Putamen (tissue), 1 donor: Measurements from ENCODE around the gene PUS1.

Experiments used
- DNase-seq: peaks from one replicate; pipeline ENCODE4 v3.0.0-alpha.2; 2016; ENCODE audit warnings: low spot score

PUS1 gene

DNA sequence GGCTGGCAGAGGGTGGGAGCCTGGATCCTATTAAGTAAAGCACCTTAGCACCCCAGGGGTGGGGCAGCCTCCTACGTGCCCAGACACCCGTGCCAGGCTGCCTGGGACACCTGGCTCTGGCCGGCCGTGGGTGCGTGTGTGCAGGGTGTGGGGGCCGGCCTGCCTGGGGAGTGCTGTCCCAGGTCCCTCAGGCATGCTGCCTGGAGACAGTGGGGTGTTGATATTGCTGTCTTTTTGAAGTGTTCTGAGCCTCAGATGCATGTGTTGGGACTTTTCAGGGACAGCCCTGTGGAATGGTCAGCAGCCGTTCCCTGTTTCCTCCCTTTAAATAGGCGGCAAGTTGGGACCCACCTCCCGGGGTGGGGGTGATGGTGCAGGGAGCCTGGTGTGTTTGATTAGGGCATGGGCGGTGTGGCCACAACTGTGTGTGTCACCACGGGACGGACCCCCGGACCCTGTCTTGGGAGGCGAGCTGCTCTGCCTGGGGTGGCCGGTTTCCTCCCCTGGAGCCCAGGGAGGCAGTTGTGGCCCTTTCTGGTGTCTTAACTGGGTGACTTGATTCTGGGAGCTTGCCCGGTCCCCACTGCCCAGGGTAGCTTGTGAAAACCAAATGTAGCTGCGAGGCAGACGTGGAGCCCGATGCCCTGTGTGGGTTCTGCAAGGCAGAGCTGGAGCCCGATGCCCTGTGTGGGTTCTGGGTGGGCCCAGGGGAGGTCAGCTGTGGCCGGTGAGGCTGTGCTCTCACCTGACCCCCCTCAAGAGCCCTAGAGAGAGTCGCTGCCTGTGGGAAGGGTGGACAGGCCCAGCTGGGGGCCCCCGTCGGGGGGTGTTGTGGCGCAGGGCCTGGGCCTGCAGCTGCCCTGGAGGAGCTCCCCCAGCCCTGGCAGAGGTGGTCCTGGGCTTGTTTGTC is 26.5 kb upstream of the PUS1 start:
- no peak for DNase-seq

DNA sequence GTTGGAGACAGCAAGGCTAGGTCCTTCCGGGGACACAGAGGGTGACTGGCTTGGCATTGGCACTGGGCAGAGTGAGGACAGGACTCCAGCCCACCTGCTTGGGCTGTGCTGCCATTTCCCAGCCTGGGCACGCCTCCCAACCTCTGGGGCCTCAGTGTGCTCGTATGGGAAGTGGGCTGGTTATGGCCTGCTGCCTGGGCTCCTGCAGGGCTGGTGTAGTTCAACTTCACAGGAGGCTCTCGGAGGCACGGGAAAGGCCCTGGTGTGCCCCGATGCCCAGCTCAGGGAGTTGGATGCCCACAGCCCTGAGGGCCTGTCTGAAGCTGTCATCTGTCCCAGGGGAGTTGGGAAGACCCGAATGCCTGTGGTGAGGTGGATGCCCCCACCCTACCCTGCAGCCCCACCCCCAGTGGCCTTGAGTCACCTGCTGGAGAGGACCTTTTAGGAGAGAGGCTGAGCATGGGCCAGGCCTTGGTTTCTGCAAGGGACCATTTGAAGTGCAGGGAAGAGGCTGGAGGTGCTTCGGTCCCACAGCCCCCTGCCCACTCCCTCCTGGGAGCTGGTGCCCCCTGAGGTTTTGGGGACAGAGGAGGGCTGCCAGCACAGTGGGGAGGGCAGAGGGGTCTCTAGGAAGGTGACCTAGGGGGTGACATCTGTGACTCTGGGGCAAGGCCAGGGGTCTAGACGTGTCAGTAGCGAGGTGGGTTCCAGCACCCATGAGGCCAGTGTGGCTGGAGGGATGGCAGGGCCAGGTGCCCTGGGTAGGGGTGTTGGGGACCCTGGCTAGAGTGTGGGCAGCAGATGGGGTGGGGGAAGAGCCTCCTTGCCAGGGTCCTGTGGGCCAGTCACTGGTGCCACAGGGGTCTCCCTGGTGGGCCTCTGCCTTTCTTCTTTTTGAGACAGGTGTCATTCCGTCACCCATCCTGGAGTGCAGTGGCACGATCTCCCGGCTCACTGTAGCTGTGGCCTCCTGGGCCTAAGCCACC is 25.5 kb upstream of the PUS1 start:
- no peak for DNase-seq

DNA sequence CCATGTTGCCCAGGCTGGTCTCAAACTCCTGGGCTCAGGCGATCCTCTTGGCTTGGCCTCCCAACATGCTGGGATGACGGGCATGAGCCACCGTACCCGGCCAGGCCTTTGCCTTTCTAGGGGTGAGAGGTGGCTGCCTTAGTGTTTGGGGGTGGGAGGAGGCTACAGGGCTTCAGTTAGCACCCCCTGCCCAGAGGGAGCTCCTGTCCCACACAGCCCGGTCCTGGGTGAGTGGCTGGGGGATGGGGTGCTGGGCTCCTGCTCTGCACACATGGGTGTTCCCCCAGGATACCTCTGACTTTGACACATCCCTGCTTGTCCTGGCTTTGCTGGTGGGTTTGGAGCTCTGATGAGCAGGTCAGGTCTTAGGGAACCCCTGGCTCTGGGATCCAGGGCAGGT is 24.7 kb upstream of the PUS1 start:
- DNase-seq: no peak

DNA sequence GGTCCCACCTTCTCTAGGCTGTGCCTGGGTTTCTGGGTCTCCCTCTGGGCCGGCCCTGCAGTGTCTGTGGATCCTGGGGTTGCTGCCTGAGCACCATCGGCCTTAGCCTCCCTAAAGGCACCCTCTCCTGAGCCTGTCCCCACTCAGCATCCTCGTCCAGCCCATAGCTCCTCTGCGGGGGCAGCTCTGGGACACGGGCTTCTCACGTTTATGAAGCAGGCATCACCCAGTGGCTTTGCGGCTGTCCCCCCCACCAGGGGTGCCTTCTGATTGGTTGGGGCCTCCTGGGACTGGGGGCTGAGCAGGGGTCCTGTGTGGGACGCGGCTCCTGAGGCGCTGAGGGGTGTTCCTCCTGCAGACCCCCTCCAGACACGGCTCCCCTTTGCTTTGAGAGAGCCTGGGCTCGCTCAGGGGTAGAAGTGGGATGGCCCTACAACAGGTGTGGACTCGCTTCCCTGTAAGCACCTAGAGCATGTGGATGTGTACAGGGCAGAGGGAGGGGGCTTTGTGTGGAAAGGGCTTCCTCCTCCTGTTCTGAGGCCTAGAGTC is 23.9 kb upstream of the PUS1 start:
- no peak for DNase-seq

DNA sequence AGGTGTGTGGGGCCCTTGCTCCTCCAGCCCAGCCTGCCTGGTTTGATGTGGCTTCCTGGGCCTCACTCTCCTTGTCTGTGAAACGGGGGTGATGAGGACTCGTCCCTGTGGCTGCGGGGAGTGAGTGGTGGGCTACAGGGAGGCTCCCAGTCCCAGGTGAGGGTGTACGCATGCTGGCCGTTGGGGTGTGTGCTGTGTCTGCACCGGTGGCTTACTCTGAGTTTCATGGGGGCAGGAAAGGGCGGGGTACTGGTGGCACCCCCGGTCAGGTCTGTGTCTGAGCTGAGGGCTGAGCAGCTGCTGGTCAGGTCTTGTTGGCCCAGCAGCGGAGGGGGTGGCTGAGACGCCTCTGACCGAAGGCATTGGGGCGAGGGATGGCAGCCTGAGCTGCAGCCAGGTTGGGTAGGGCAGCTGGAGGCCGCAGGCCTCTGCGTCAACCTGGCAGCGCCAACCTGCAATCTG is 23.4 kb upstream of the PUS1 start:
- no peak for DNase-seq

DNA sequence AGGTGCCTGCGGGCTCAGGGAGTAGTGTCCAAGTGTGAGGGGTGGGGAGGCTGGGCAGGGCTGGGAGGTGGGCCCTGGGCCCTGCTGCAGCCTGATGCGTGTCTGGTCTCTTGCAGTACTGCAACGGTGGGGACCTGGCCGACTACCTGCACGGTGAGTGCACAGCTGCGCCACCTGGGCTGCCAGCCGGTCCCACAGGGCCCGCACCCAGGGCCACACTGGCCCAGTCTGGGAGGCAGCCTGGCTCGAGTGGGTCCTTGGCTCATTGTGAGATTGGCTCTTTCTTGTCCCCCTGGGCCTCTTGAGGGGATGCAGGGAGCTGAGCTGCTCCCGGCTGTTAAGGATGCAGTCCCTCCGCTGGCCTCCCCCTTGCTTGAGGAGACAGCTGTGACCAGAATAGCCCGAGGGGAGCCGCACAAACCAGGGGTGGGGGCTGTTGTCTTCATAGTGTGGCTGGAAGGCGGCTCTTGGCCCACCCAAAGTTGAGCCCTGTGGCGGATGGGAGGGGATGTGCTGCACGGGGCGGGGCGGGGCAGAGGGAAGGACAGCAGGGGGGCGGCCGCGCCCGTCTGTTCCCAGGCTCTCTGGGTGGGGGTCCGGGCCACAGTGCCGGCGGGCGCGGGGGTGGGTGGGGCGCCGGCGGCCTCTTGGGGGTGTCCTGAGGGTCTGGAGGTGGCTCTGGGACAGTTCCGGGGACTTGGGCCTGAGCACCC is 21.5 kb upstream of the PUS1 start:
- DNase-seq: no peak

DNA sequence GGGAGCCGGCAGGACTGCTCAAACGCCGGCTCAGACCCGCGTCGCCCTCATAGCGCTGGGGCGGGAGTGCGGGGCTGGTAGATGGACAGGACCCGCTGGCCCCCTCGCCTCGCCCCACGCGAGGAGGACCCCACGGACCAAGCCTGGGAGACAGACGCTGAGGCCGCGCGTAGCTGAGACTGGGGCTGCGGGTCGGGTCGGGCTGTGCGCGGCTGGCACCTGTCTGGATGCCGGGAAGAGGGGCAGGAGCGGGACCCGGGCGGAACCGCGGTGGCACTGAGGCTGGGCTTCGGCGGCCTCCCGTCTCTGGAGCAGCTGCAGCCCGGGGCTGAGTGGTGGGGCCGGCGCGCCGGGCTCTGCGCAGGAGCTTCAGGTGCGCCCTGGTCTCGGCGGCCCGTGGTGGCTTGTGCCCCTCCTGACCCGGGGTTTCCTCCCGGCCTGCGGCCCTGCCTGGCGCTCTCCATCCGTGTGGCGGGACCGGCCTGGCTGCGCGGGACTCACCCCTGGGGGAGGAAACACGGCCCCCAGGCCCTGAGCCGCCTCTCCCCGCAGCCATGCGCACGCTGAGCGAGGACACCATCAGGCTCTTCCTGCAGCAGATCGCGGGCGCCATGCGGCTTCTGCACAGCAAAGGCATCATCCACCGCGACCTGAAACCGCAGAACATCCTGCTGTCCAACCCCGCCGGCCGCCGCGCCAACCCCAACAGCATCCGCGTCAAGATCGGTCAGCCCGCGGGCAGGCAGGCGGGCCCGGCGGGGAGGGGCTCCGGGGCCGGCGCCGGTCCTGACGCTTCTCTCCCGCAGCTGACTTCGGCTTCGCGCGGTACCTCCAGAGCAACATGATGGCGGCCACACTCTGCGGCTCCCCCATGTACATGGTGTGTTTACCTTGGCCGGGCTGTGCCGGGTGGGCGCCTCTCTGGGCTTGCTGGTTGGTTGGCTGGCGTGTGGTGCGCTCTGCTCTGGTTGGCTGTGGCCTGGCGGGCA is 20.7 kb upstream of the PUS1 start:
- no peak for DNase-seq

DNA sequence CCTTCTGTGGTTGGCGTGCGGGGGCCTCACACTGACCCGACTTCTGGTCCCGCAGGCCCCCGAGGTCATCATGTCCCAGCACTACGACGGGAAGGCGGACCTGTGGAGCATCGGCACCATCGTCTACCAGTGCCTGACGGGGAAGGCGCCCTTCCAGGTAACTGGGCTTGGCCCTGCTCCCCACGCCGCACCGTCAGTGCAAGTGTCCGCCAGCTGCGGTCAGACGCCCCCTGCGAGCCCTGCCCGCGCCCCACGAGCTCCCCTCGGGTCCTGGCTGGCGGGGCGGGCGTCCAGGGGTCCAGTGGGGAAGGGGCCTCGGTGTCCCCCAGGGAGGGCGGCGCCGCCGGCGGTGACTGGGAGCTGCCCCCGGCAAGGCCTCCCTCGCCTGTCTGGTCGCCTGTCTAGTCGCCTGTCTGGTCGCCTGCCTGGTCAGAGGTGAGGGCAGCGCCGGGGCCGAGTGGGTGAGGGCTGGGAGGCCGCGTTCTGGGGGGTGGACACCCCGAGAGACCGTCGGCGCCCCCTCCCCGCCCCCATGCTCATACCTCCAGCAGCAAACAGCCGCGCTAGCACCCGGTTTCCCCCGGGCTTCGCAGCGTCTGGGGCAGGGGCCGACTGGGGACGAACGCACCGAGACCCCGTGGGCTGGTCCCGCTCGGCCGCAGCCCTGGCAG is 19.9 kb upstream of the PUS1 start:
- no peak for DNase-seq

DNA sequence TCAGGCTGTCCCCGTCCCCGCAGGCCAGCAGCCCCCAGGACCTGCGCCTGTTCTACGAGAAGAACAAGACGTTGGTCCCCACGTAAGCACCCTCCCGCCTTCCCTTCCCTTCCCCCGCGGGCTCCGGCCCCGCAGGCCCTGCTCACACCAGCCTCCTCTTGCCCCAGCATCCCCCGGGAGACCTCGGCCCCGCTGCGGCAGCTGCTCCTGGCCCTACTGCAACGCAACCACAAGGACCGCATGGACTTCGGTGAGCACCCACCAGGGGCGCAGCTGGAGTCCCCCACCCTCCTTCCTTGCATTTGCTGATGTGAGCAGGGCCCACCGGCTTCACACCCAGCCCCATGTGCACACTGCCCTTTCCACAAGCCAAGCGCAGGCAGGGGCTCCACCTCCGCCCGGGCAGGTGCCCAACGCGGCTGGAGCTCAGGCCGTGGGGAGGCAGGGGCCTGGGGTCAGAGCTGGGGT is 19.3 kb upstream of the PUS1 start:
- DNase-seq: no peak

DNA sequence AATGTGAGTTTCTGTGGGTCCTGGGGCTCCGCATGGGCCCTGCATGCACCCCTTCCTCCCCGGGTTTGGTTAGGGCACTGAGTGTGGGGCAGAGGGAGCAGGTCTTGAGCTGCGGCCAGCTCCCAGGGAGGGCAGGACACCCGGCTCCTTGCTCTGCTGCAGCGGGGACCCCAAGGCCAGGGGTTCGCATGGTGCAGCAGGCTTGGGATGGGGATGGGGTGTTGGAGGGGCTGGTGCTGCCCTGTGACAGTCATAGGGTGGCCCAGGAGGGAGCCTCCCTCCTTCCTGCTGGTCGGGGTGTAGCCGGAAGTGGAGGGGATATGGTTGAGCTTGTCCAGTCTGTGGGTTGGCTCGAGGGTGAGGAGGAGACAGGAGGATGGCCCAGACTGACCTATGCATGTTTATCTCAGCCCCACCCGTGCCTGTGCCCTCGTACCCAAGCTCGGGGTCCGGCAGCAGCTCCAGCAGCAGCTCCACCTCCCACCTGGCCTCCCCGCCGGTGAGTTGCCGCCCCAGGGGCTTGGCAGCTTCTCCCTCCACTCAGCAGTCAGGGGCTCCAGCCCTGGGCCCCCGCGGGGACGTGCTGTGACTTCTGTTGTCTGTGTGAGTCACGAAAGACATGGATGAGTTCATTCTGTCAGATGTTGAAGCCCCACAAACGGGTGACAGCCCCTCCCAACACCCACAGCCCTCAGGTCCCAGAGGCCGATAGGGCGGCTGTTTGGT is 18.6 kb upstream of the PUS1 start:
- no peak for DNase-seq

DNA sequence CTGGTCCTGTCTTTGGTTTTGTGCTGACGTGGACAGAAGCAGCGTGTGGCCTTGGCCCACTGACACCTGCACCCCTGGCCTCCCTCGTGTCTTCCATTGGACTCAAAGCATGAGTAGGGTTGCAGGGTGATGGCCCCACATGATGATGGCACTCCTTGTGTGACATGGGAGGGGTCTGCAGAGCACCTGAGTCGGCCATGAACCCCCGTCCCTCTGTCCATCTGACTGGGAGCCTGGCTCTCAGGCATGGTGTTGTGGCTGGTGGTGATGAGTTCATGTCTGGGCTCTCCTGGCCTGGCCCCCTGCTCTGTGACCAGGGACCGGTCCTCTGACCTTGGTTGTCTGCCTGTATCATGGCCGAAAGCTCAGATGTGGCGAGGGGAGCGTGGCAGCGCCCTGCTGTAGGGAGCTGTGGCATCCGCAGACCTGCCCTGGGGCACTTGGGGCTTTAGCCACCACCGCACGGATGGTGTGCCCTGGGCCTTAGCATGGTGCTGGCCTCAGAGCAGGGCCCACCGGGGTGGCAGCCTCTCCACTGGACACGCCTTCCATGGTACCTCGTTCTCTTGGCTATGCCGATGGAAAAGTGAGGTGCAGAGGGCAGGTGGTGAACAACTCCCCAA is 17.9 kb upstream of the PUS1 start:
- no peak for DNase-seq

DNA sequence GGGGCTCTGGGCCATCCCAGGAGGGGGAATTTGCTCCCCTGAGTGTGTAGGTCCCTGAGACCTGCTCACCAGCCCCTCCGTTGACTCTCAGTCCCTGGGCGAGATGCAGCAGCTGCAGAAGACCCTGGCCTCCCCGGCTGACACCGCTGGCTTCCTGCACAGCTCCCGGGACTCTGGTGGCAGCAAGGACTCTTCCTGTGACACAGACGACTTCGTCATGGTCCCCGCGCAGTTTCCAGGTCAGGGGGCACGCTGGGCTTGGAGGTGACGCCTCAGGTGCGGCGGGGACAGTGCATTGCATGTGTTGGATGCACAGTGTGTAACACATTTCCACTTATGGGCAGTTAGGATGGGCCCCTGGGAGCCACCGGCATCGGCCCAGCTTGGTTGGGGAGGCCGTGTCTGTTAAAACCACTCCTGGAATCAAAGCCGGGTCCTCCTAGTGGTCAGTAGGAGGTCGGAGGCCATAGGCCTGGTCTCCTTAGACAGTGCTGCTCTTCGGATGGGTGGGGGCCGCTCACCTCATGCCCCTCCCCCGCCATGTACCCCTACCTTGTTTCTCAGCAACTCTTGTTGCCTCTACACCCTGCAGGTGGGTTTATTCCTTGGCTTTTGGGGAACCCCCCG is 17.1 kb upstream of the PUS1 start:
- no peak for DNase-seq

DNA sequence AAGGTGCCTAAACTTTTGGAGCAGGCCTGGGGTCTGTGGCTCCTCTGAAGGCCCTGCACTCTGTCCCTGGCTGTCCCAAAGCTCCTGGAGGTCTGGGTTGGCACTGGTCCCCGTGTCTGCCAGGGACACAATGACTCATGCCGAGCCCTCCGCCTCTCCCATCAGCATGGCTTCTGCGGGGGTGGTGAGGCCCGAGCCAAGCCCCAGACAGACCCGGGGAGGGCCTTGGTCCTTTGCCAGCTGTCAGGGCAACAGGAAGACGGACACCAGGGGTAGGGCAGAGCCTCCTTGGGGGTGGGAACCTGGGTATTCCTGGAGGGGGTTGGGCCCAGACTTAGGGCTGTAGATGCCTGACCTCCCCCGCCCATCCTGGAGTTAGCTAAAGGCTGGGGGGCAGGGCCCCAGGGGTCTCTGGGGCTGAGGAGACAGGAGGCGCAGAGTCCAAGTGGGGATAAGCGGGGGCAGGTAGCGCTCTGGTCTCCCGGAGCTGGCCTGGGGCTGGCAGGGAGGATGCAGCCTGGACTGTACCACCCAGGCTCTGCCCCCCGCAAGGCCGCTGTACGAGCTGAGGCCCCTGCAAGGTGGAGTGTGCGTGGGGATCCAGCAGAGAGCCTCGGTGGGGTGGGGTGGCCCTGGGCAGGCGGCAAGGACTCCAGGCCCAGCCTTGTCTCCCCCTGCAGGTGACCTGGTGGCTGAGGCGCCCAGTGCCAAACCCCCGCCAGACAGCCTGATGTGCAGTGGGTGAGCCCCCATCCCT is 16.4 kb upstream of the PUS1 start:
- DNase-seq: no peak

DNA sequence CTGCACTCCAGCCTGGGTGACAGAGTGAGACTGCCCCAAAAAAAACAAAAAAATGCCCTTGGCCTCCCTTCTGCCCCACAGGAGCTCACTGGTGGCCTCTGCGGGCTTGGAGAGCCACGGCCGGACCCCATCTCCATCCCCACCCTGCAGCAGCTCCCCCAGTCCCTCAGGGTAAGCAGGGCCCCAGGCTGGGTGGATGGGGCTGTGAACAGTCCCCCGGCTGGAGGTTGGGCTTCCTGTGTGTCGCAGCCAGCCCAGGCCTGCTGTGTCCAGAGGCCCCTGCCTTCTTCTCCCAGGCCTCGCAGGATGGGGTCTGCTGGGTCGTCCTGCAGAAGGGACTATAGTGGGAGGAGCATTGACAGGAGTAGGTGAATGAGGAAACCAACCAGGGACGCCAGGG is 15.4 kb upstream of the PUS1 start:
- no peak for DNase-seq

DNA sequence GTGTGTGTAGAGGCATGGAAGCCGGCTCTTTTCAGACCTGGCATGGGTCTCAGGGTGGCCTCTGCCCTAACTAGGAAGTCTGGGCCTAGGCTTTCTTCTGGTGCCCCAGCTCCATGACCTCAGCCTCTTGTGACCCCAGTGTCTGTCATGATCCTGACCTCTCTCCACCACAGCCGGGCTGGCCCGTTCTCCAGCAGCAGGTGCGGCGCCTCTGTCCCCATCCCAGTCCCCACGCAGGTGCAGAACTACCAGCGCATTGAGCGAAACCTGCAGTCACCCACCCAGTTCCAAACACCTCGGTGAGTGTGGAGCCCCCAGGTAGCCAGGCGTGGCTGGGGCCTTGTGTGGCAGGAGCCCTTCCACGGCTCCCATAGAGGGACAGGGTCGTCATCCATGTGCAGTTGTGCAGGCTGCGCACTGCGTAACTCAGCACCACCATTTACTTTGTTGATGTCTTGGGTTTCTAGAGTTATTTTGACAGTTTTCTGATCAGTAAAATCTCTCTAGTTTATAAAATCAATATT is 14.8 kb upstream of the PUS1 start:
- DNase-seq: no peak

DNA sequence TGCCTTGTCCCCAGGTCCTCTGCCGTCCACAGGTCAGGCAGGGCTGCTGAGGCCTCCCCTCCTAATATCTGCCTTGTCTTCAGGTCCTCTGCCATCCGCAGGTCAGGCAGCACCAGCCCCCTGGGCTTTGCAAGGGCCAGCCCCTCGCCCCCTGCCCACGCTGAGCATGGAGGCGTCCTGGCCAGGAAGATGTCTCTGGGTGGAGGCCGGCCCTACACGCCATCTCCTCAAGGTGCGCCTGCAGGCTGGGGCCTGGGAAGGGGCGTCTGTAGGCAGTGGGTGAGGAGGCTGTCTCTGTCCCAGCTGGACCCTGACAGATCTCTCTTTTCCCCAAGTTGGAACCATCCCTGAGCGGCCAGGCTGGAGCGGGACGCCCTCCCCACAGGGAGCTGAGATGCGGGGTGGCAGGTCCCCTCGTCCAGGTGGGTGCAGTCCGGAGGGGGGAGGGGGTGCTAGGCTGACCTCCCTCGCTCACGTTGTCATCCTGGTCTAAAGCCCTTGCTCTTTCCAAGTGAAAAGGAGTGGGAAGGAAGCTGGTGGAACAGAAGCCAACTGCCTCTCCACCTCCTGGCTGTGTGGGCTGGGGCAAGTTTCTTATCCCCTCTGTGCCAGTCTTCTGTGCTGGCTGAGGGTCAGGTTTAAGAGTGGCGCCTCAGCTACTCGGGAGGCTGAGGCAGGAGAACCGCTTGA is 13.9 kb upstream of the PUS1 start:
- no peak for DNase-seq

DNA sequence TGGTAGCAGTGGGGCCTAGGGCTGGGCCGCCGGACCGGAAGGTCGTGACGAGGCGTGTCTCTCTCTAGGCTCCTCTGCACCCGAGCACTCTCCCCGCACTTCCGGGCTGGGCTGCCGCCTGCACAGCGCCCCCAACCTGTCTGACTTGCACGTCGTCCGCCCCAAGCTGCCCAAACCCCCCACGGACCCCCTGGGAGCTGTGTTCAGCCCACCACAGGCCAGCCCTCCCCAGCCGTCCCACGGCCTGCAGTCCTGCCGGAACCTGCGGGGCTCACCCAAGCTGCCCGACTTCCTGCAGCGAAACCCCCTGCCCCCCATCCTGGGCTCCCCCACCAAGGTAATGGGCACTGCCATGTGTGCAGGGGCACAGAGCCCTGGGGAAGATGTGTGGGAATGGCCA is 13.3 kb upstream of the PUS1 start:
- no peak for DNase-seq
